PC-9 (cell line): ENCODE results near the gene HPD.

ENCODE experiments used
- EZH2 ChIP-seq: fragments of 200-600 bp; sonication (generic); IDR thresholded peaks from 2 replicates; pipeline ENCODE4 v1.8.0; 2017; ENCODE audit warnings: antibody characterized with exemption, low read depth
- TF ChIP-seq, protein P1 (sequence below): fragments of 200-600 bp; sonication (generic); conservative IDR thresholded peaks from 2 replicates; pipeline ENCODE4 v1.6.1; 2017; ENCODE audit warnings: mixed run types, antibody characterized with exemption, mild to moderate bottlenecking, moderate library complexity

DNA sequence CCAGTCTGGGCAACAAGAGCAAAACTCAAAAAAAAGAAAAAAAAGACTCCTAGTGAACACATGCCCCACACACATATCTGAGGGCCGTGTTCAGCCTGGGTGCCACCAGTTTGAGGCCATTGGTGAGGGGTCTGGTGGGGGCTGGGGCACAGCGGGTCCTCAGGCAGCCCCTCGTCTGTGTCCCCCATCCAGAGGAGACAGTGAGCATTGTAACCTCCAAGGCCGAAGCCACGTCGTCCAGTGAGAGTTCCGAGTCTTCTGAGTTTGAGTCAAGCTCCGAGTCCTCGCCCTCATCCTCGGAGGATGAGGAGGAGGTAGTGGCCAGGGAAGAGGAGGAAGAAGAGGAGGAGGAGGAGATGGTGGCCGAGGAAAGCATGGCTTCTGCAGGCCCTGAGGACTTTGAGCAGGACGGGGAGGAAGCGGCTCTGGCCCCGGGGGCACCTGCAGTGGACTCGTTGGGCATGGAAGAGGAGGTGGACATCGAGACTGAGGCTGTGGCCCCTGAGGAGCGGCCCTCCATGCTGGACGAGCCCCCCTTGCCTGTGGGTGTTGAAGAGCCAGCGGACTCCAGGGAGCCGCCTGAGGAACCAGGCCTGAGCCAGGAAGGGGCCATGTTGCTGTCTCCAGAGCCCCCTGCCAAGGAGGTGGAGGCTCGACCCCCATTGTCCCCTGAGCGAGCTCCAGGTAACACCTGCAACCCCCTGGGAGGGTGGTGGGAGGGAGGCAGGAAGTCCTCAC is 39.3 kb downstream of the HPD start:
- TF ChIP-seq, protein P1, sequence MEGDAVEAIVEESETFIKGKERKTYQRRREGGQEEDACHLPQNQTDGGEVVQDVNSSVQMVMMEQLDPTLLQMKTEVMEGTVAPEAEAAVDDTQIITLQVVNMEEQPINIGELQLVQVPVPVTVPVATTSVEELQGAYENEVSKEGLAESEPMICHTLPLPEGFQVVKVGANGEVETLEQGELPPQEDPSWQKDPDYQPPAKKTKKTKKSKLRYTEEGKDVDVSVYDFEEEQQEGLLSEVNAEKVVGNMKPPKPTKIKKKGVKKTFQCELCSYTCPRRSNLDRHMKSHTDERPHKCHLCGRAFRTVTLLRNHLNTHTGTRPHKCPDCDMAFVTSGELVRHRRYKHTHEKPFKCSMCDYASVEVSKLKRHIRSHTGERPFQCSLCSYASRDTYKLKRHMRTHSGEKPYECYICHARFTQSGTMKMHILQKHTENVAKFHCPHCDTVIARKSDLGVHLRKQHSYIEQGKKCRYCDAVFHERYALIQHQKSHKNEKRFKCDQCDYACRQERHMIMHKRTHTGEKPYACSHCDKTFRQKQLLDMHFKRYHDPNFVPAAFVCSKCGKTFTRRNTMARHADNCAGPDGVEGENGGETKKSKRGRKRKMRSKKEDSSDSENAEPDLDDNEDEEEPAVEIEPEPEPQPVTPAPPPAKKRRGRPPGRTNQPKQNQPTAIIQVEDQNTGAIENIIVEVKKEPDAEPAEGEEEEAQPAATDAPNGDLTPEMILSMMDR = no peak
- TF ChIP-seq EZH2 = no peak
